Right ventricle myocardium superior (tissue), 1 donor: ENCODE results near the gene SUPT4H1. TPM values are rescaled to one million over a fixed set of nuclear protein-coding genes. Genes with fewer than 3 reads are reported as not detected.

Experiments used
- ATAC-seq: fragments of 200-7000 bp; cut with Tn5 transposase; one replicate; pipeline ENCODE4 v1.9.1; 2020; ENCODE audit warnings: mild to moderate bottlenecking; ENCODE audit not compliant: poor library complexity
- DNase-seq: peaks from one replicate; pipeline ENCODE4 v3.0.0-alpha.2; 2020
- intact Hi-C: fragments of 100-400 bp; cut with DNase I; formaldehyde crosslinking; loops from one replicate; pipeline ENCODE4 v1.11.2; 2022
- total RNA-seq: library from RNA; stranded (reverse); fragmentation: NEBNext Ultra II Directional; extraction: Animal tissue kit (Norgen Biotek cat#: 25700); gene quantifications from one replicate; pipeline ENCODE4 v1.2.1, GENCODE V29; 2021
- donor health status: DM: no; HTN: yes; CAD: no; lungs with severe emphysema.

The SUPT4H1 gene
- total RNA-seq, 1 donor from 2014 or later: 59.2 TPM

DNA sequence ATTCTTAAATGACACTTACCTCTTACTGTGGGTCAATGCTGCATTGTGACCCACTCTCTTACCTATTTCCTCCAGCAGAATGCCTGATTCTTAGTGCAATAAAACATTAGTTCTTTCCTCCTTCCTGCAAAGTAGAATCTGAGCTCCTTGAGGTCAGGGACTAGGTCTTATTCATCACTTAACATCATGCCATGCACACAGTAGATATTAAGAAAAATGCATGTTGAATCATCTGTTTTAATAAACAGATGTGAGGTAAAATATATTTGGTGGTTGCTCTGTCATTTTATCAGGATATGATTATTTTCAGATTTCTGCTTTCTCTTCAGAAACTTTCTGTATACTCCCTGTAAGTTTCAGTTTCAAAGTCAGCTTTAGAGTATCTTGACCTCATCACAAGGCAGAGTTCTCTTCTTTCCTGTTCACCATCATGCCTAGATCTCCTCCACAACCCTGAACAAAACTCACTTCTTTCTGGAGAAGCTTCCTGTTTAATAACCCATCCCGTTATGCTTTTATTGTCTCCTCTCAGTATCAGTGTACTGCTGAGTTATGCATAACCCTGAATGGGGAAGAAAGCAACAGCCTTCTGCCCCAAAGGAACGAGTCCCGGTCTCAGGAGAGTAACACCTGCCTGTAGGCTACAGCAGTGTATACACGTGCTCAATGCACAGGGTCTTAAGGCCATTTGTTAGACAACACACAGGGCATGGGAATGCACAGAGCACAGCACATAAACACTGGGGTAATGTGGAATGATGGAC is 30.3 kb upstream of the SUPT4H1 start:
- ATAC-seq: no peak

DNA sequence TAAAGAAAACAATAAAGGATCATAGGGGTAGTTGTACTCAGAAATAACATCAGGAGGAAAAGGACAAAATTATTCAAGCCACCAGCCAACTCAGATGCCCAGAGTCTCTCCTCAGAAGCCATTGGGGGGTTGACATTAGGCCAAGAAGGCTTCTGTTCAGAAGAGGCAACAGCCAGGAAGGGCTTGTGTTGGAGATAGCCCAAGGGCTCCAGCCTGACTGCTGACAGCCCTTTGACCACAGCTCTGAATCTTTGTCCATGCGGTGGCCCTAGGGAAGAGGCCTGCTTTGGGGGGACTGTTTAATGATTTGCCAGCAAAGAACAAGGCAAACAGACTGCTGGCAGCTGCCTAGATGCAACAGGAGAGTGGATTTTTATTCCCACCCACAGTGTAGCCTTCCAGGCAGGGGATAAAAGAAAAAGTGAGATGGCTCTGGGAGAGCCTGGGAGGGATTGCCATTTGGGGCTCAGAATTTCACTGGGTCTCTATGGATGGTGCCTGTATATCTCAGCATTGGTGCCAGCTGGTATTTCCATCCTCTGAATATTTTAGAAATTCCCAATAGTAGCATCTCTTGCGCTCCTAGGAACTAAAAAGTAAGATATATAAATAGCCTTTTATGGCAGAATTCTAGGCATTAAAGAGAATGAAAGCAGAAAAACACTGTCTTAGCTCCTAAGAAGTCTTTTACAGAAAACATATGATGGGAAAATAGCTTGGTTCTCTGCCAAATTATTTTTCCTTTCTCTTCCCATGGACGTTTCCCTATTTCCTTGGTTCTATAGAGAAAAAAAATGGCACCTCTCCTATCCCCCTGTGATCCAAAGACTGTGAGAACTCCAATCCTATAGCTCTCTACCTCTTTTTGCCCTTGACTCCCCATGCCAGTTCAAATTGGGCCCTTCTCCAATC is 29.4 kb upstream of the SUPT4H1 start:
- intact Hi-C loops: no loop called here
- DNase-seq (no peak), ATAC-seq (no peak)

More for the DNA sequence above, 30.3 kb upstream of the SUPT4H1 start:
- intact Hi-C loops: no loop called here
- no peak for DNase-seq

DNA sequence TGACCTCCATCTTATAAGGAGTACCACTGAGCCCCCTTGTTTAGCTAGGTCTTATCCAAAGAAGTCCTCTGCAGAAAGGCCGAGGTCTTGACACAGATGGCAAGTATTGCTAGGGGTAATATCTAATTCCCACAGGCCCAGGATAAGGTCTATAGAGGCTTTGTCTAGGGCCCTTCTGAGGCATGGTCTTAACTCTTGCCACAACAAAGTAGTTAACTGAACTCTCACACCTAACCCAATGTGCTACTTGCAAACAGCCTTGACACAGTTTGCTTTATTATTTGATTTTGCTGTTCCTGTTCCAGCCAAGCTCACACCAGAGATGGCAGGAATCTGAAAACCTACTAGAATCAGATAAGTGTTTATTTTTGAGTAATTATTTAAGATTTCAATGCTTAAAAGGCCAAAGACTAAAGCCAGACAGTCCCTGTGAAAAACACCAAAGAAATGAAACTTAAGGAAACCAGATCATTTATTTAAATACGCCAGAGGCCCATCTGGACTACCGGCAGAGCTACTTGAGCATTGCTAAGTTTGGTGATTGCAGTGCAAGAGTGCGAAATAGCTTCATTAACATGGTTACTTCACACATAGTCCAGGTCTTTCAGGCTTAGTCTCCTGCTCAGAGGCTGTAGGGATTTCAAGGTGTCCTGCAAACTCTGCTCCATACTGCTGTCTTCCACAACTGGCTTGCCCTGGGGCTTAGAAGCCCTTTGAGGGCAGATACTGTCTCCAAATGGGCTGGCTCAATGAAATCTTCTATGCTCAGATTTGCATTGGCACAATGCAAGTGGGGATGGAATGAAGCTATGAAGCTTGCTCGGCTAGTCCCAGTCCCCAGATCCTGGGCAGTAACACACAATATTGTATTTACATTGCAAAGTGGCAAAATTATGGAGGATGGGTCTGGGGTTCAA is 28.5 kb upstream of the SUPT4H1 start:
- DNase-seq (no peak), ATAC-seq (no peak)
- intact Hi-C loops: no loop called here

DNA sequence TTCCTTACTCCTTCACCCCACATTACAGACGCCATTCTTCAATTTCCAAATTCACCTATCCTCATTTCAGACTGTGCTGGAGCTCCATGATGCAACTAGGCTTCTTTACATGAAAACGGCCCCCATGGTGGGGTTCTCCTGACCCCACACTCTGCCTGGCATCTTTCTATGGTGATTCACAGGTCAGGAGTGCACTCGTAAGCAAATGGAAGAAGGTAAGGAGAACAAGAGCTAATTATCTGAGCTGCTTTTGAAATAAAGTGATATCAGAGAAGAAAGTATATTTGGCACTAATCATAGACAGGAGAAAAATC is 27.5 kb upstream of the SUPT4H1 start:
- DNase-seq (no peak), ATAC-seq (no peak)
- intact Hi-C loops: no loop called here

DNA sequence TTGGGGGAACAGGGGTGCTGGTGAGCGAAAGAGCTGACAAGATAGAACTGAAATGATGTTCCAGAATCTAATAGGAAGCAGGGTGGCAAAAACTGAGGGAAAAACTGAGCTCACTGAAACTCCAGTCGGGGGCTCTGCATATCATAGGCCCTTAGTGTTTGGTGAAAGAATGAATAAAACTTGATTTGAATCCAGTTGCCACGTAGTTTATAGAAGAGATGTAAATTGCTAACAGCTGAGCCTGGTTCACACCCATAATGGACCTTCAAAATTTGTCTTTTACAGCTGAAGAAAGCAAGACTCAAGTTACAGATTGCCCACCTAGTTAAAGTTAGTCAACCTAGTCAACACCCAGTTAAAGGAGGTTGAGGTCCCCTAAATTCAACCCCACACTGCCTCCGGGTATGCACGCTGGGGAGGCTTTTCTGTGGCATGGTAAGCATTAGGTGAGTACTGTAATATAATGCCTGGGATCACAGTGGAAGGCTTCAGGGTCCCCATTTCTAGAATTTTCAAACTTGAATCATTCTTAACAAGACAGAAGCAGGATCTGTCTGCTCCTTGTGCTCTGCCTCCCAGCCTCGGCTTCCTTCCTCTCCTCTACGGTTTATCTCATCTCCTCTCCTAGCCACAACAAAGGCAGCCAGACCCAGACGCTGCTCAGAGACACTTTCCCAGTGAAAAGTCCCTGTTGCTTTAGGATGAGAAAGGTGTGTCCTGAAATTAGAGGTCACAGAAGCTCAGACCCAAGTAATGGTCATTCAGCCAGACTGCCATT is 26.9 kb upstream of the SUPT4H1 start:
- no peak for DNase-seq
- intact Hi-C loops: no loop called here

DNA sequence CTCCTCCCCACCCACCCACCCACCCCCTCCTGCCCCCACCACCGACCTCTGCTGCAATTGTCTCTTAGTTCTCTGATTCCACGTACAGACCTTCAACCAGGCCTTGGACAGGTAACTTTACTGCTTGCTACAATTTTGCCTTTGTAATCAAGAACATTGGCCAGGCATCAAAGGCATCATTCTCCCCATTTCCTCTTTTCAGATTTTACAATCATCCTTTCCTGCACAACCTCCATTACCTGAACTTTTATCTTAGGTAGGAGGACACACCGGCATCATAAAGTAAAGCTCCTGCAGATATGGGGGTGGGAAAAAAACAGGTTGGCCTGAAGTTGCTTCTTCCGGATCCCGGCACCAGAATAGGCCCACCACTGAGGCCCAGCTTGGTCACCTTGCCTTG is 25.7 kb upstream of the SUPT4H1 start:
- intact Hi-C loops: no loop called here
- ATAC-seq: no peak
- no peak for DNase-seq

More for the DNA sequence above, 26.9 kb upstream of the SUPT4H1 start:
- ATAC-seq: no peak

DNA sequence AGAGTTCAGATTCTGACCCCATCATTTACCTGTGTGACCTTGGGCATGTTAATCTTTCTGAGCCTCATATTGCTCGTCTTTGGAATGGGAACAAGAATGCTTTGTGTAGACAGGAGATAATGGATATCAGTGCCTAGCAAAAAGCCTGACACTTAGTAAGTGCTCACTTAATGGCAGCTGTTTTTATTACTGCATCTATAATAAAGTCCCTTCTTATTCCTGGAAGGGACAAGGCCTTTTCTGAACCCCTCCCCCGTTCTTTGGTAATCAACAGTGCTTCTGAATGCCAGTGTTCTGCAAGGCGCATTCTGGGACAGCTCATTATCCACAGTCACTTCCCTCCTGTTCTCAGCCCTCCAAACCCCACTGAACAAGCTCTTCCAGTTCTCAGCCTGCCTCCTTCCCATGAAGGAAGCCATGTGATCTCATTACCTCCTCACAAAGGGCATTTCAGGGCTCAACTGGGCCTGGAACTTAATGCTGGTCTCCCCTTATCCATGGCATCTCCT is 25.1 kb upstream of the SUPT4H1 start:
- ATAC-seq (no peak), DNase-seq (no peak)
- intact Hi-C loops: no loop called here

DNA sequence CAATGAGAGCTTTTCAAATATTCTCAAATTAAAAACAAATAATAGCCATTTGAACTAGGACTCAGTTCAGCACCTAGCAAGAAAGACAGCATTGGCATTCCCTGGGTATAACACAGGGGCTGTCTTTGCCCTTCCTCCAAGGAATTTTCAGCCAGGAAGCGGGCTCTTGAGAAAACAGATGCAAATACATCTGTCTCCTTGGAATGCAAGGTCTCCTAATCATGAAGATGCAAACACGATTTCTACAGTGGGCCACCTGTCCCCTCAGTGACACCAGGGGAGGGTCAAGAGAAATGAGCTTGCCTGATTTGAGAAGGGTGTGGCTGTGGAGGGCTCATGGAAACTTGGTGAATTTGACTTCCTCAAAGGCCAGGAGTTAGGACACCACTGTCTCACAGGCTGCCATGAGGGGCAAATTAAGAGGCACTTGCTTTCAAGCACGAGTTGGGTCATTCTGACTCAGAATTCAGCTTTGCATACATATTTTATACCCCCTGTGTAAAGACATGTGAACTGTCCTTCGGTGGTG is 24.5 kb upstream of the SUPT4H1 start:
- DNase-seq: no peak
- ATAC-seq: no peak
- intact Hi-C loops: no loop called here

DNA sequence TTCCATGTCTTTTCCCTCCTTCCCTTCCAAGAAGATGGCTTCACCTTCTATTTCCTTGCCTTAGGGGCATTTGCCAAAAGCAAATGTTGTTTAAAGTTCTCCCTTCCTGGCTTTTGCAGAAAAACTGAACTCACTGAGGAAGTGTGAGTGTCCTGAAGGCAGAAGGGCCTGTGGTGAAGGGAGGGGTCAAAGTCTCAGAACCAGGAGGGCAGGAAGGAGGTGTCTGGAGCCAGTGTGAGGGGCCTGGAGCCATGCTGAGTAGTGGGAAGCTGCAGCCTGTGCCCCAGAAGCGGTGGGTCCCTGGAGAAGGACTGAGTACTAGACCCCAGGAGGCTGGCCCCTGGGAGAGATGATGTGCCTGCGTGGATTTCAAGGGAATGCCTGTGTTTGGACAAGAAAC is 23.8 kb upstream of the SUPT4H1 start:
- intact Hi-C loops: no loop called here
- ATAC-seq: no peak
- DNase-seq: no peak

DNA sequence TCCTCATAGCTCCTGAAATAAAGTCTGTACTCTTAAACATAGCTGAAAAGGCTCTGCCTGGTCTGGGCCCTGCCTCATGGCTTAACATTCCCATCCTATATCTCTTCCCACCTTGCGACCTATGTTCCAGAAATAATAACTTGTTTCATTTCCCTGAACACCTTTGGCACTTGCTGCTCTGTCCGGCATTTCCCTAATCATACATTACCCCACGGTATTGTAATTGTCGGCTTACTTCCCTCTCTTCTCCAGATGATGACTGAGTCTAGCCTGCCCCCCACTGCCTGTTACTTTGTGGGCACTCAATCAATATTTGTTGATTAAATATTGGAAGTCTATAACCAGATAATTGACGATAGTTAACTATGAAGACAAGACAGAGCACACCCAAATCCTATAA is 23.3 kb upstream of the SUPT4H1 start:
- intact Hi-C loops: no loop called here
- ATAC-seq: no peak
- DNase-seq: no peak

DNA sequence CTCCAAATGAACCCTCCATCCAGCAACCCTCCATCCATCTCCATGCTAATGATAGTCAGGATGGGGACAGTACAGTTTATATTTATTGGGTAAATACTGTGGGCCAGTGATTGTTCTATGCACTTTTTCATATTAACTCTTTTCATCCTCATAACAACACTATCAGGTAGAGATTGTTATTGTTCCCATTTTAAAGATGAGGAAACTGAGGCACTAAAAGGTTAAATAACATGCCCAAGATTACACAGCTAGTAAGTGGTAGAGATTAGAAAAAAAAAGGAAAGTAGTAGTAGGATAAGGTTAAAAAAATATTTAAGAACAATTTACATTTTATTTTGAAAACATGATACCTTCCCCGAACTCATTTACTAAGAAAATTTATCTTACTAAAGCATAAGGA is 21.9 kb upstream of the SUPT4H1 start:
- intact Hi-C loops: no loop called here
- DNase-seq: no peak
- no peak for ATAC-seq

DNA sequence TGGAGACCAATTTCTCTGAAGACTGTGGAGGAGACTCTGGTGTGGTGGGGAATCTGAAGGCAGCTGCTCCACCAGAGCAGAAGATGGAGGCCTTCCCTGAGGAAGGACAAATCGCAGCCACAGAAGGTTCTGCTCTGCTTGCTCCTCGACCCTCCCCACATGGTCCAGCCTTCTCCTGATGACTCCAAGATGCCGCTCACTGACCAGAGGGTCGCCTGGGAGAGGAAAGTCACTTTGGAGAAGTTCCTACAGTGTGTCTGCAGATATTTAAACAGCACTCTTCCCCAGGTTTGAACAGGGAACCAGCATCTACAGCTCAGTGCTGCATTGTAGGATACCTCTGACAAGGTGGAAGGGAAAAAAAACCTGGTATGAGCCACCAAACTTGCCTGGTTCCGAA is 21.0 kb upstream of the SUPT4H1 start:
- intact Hi-C loops: no loop called here
- DNase-seq (no peak), ATAC-seq (no peak)

DNA sequence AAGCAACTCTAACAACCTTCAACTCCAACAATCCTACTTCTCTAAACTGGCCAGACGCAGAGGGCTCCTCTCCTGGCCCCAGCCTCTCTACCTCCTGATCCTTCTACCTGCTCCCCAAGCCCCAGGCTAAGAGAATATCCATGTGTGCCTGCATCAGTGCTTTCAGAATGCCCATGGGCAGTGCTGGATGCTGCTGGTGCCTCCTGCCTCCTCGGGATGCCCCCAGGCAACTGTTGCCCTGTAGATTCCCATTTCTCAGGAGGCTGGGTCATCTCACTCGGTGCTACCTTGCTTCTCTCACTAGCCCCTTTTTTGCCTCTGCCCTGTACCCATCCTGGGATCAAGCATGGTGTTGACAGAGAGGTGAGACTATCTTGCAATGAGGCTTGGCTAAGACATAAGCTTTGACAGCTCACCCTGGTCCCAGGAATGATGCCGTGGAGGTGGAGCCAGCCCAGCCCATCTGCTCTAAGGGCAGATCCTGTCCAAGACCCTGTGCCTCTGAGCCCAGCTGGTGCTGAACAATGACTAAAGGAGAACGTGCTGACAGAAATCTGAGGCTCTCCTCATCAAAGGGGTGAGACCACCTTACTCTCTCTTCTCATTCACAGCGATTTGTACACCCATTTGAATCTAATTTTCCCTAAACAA is 19.4 kb upstream of the SUPT4H1 start:
- ATAC-seq (no peak), DNase-seq (no peak)
- intact Hi-C loops: no loop called here

DNA sequence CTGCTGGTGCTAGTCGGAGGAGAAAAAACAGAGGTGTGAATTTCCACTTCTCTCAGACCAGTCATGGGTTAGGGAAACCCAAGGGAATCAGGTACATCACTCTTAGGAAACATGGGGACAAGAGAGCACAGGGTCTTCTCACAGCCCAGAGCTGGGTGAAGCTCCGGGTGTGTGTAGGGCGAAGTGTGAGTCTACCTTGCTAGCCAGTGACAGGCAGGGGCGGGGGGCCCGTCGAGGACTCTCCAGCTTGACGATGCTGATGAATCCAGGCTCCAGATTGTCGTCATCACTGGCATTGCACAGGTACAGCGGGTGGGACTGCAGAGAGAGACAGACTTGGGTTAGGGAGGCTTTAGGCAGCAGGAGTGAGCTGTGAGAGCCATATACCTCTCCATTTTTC is 18.7 kb upstream of the SUPT4H1 start:
- ATAC-seq (no peak), DNase-seq (no peak)
- intact Hi-C loops: no loop called here

DNA sequence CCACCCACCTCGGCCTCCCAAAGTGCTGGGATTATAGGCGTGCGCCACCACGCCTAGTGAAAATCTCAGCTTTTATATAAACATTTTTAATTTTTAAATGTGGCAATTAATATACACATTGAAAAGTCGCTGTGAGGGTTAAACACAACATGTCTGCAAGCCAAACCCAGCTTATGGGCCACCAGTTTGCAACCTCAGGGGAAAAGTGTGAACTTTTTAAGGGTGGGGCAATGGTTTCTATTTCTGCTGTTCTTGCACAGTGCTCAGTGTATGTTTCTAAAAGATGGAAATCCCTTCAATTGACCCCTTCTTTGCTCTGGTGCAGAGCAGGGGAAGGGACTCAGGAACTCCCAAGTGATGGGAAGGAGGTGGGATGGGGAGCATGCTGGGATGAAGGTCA is 18.3 kb upstream of the SUPT4H1 start:
- DNase-seq (no peak), ATAC-seq (no peak)
- intact Hi-C loops: no loop called here

DNA sequence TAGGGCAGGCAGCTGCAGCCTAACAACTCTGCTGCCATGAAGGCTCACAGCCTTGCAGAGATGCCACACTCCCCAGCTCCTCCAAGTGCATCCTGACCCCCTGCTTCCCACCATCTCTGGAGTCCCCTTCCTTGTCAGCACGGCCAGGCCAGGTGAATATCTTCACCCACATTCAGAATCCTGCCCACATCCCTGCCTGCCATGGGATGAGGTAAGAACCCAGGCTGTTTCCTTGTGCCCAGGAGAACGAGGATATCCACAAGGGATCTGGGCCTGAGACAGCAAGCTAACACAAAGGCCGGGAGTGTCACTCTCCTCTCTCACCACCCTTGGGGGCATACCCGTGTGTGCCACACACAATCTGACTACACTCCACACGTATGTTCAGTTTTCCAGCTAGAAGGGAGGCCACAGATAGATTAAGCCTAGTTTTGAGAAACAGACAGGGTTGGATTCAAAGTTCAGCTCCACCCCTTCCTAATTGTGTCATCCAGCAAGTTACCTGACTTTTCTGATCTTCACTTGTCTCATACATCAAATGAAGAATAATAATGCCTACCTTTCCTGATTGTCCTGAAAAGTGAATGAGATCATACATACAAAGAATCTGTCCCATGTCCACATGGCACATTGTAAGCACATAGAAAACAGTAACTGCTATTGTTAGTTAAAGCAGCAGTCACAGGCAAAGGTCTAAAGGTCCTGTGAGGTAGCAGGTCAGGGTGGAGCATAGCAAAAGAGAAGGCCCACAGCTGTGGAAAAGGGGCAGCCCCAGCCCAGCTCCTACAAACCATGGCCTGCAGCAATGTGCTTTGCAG is 17.4 kb upstream of the SUPT4H1 start:
- intact Hi-C loops: no loop called here
- ATAC-seq (no peak), DNase-seq (no peak)

DNA sequence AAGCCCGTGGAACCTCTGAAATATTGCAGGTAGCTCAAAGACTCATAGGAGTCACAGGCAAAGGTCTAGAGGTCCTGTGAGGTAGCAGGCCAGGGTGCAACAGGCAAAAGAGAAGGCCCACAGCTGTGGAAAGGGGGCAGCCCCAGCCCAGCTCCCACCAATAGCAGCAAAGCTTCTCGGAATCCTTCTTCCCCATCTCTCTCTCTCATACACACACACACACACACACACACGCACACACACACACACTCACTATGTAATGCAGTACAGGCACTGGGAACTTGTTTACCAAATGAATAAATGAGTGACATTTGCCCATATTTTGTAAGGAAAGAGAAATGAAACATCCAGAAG is 16.8 kb upstream of the SUPT4H1 start:
- DNase-seq (no peak), ATAC-seq (no peak)
- intact Hi-C loops: no loop called here
